Retinal pigment epithelial cell (primary cell): ENCODE data around the gene ST6GALNAC3.
"Not testable (repeated sequence)": the region's sequence is repeated elsewhere in the genome, so short reads cannot be mapped to it uniquely, and the experiment has no call there.

Source experiments
- DNase-seq: peaks from one replicate; pipeline ENCODE4 v3.0.0-alpha.2; 2010; ENCODE audit warnings: low read depth
- H3K4me3 ChIP-seq: 2 replicates; pipeline ENCODE4 v1.5.1; 2011; ENCODE audit warnings: mild to moderate bottlenecking, low read length, control low read depth, moderate library complexity
- CTCF ChIP-seq: conservative IDR thresholded peaks from 2 replicates; pipeline ENCODE4 v1.5.1; 2011; ENCODE audit warnings: low read depth, low read length, control low read depth, inconsistent platforms

Gene ST6GALNAC3

GRCh38 chr1:76103034-76103433 is 28.5 kb downstream of the ST6GALNAC3 start:
- no peak for DNase-seq
- TF ChIP-seq CTCF, result no peak
- H3K4me3 ChIP-seq, result no peak overlapping the region

- TF ChIP-seq CTCF, result no peak
- no peak overlapping the region for H3K4me3 ChIP-seq
- DNase-seq, result no peak
These were observed 30.8 kb downstream of the ST6GALNAC3 start for GRCh38 chr1:76105372-76105771.

- no peak overlapping the region for H3K4me3 ChIP-seq
- DNase-seq, result no peak
- no peak for TF ChIP-seq CTCF
These were observed 31.7 kb downstream of the ST6GALNAC3 start for GRCh38 chr1:76106251-76106650.

- TF ChIP-seq CTCF, result no peak
- H3K4me3 ChIP-seq, result no peak overlapping the region
- no peak for DNase-seq
These were observed 32.2 kb downstream of the ST6GALNAC3 start for GRCh38 chr1:76106719-76107235.

DNA sequence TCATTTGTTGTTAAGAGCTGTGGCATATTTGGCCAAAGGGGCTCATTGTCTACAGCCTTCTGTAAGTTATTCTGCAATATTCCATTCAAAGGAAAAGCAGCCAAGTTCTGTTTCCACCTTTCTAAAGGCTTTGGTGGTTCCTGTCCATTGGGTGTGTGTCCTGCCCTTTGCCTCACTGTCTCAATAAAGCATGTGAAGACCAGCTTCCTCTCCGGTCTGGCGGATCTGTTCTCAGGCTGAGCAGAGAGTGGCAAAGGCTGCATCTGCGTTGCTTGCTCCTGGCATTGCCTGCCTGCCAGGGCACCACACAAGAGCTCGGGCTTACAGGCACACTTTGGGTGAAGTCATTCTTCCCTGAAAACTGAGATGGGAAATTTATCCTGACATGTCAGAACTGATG is 34.9 kb downstream of the ST6GALNAC3 start:
- no peak for TF ChIP-seq CTCF
- H3K4me3 ChIP-seq, result no peak overlapping the region
- no peak for DNase-seq

GRCh38 chr1:76109901-76110560 is 35.5 kb downstream of the ST6GALNAC3 start:
- H3K4me3 ChIP-seq, result no peak overlapping the region
- no peak for DNase-seq
- no peak for TF ChIP-seq CTCF

DNA sequence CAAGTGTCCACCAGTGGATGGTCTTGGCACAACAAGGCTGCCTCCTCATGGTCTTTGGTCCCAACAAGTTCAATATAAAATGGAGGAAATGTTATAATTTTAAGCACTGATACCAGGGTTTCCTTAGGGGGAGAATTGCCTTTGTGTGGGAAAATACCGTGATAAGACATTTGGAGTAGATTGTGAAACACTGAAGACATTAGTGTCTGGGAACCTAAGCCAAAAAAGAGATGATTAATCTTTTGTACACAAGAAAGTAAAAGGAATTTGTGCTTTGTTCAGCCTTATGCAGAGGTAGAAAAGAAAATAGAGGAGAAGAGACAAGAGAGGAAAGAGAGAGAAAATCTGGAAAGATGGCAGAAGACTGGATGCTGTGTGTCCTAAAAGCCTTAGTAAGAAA is 36.1 kb downstream of the ST6GALNAC3 start:
- no peak for TF ChIP-seq CTCF
- no peak overlapping the region for H3K4me3 ChIP-seq
- no peak for DNase-seq

- not testable (repeated sequence) for DNase-seq, H3K4me3 ChIP-seq
These were observed 37.8 kb downstream of the ST6GALNAC3 start for GRCh38 chr1:76112321-76112720.
